Stimulated activated CD8-positive, alpha-beta memory T cell treated with anti-CD3 and anti-CD28 coated beads, Interleukin-4, amount 100 ng/mL, for 1 hour (primary cell): ENCODE measurements around the gene CIC.
"Not testable (repeated sequence)": the region's sequence is repeated elsewhere in the genome, so short reads cannot be mapped to it uniquely, and the experiment has no call there.

Experiments used
- DNase-seq, 2 donors: peaks; one replicate each; pipeline ENCODE4 v3.0.0-alpha.2; 2020; ENCODE audit warnings: low read depth in 2 of 2, low spot score in 1 of 2

The CIC gene

GRCh38 chr19:42328854-42329253, 59.8 kb downstream of the CIC start:
- no peak for DNase-seq

DNA sequence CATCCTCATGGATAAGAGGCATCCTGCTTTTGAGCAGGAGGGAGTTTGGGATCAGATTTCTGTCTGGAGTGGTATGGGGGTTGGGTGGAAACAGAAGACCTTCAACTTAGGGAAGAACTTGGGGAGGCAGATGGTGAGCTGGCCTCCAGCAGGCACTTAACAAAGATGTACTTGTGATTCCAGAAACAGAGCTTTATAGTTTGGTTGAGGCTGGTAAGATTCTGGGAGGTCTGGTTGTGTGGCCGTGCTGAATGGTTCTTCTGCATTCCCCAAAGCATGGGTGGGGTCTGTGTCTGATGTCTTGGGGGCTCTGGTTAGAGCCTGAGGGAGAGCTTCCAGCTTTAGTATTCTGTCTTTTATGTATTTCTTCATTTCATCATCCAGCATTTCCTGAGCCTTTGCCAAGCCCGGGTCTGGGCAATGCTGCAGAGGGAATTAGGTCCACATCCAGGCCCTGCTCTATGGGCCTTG, 61.2 kb downstream of the CIC start:
- no peak for DNase-seq

DNA sequence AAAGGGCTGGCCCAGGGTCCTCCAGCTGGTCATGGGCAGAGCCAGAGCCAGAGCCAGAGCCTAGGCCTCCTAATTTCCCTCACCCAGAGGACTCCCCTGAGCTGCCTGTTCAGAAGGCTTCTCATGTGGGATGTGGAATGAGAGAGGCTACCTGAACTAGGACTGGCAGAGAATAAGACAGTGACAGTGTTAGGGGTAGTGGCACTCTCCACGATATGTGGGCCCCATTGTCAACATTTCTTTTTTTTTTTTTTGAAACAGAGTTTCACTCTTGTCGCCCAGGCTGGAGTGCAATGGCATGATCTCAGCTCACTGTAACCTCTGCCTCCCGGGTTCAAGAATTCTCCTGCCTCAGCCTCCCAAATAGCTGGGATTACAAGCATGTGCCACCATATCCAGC, 62.3 kb downstream of the CIC start:
- not testable (repeated sequence) for DNase-seq

- no peak for DNase-seq
Observed at GRCh38 chr19:42332059-42332458, 63.0 kb downstream of the CIC start.

- no peak for DNase-seq
Observed at GRCh38 chr19:42333018-42333417, 64.0 kb downstream of the CIC start.

DNA sequence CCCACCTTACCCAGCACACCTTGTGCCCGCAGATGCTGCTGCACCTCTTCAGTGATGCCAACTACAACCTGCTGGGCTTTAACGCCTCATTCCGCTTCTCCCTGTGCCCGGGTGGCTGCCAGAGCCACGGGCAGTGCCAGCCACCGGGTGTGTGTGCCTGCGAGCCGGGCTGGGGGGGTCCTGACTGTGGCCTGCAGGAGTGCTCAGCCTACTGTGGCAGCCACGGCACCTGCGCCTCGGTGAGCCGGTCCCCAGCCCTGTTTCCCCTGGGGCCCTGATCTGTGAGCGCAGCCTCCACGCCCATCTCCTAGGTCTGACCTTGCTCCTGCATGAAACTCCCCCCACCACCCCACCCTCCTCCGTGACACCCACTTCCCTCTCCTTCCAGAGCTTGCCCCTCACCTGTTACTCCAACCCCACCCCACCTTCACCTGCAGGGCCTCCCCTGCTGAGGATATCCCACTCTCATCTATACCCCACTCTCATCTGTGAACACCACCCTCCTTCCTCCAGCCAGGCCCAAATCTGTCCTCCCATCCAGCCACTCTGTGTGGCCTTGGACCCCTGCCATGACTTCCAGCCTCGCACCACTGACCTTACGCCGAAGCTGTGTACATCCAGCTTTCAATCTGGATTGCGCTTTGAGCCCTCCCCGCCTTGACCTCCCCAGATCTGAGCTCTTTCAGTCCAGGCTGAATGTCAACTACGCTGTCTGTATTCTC, 65.1 kb downstream of the CIC start:
- no peak for DNase-seq

DNA sequence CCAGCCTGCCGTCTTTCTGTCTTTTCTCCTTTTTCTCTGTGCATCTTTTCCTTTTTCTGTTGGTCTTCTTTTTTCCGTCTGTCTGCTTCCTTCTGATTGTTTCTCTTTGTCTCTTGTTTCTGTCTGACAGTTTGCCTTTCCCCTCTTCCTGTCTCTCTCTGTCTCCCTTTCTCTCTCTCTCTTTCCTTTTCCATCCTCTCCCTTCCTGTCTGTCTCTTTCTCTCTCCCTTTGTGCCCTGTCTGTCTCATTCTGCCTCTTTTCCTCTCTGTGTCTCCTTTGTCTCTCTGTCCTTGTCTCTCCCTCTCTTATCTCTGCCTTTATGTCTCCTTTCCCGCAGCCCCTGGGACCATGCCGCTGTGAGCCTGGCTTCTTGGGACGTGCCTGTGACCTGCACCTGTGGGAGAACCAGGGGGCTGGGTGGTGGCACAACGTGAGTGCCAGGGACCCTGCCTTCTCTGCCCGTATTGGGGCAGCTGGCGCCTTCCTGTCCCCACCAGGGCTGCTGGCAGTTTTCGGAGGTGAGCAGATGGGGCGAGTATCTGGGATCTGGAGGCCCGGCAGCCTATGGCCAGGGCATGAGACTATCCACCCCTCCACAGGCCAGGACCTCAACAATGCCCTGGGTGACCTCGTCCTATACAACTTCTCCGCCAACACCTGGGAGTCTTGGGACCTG, 65.8 kb downstream of the CIC start:
- DNase-seq, result no peak

DNA sequence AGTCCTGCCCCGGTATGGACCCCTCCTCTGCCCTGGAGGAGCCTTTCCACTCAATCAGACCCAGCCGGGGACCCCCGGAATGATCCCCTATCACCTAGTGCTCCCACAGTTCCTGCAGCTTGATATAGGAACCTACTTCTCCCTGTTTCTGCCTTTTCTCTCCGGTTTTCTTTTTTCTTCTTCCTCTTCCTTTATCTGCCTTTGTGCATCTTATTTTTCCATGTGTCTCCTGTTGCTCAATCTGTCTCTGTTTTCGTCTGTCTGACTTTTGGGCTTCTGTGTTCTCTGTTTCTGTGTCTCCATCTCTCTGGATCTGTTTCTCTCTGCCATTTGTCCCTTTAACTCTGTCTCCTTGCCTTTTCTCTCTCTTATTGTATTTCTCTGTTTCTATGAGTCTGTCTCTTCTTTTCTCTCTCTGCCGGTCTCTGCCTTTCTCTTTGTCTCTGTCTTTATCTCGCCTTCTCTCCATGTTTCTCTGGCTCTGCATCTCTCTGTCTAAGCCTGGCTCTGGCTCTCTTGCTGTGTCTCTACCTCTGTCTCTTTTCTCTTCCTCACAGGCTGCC, 66.4 kb downstream of the CIC start:
- no peak for DNase-seq

GRCh38 chr19:42335971-42336370, 66.9 kb downstream of the CIC start:
- DNase-seq, result no peak

GRCh38 chr19:42339126-42339860, 70.2 kb downstream of the CIC start:
- not testable (repeated sequence) for DNase-seq

DNA sequence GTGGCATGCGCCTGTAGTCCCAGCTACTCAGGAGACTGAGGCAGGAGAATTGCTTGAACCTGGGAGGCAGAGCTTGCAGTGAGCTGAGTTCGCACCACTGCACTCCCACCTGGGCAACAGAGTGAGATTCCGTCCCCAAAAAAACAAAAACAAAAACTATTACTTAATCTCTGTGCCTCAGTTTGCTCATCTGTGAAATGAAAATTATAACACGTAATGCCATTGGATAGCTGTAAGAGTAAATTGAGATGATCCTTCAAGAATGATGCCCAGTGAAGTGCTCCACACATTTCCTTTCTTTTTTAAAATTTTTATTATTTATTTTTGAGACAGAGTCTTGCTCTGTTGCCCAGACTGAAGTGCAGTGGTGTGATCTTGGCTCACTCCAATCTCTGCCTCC, 70.9 kb downstream of the CIC start:
- DNase-seq, result not testable (repeated sequence)

DNA sequence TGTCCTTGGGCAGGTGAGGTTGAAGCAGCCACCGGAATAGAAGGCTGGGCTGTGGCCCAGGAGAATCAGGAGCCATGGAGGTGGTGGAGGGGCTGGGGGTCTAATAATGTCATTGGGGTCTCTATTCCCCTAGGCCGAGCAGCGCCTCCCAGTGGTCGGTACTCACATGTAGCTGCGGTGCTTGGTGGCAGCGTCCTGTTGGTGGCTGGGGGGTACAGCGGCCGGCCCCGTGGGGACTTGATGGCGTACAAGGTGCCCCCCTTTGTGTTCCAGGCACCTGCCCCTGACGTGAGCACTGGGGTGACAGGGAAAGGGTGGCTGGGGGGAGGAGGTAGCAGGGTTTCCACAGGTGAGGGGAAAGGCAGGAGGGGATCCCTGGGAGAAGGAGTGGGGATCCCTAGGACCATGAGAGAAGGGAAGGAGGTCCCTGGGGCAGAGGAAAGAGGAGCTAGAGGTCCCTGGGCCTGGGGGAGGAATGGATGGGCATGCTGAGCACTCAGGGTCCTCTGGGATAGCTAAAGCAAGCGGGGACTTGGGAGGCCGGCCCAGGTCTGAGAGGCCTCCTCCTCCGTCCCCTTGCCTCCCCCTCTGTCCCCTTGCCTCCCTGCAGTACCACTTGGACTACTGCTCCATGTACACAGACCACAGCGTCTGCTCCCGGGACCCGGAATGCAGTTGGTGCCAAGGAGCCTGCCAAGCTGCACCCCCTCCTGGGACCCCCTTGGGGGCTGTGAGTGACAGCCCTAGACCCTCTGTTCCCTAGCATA, 74.5 kb downstream of the CIC start:
- DNase-seq, result no peak

DNA sequence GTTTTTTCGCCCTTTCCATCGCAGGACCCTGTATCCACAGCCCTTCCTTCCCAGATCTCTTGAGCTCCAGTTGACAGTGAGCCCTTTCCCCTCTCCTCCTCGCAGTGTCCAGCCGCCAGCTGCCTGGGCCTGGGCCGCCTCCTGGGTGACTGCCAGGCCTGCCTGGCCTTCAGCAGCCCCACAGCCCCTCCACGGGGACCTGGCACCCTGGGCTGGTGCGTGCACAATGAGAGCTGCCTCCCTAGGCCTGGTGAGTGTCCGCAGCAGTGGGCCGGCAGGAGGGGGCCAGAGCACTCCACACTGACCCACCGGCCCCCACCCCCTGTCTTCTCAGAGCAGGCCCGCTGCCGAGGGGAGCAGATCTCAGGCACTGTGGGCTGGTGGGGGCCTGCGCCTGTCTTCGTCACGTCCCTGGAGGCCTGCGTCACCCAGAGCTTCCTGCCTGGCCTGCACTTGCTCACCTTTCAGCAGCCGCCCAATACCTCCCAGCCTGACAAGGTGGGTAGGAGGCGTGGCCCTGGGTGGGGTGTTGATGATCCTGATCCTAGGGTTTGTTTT, 75.4 kb downstream of the CIC start:
- no peak for DNase-seq
